Activated naive CD4-positive, alpha-beta T cell treated with anti-CD3 and anti-CD28 coated beads, Interleukin-2, amount 50 U/mL, for 24 hours (primary cell): ENCODE measurements around the gene SCUBE1.

Experiments
- H3K27ac Mint-ChIP-seq: one replicate; pipeline ENCODE4 v1.8.0; 2021; ENCODE audit warnings: mild to moderate bottlenecking, mixed read lengths
- H3K27me3 Mint-ChIP-seq: one replicate; pipeline ENCODE4 v1.8.0; 2021; ENCODE audit warnings: mixed read lengths
- H3K36me3 Mint-ChIP-seq: one replicate; pipeline ENCODE4 v1.8.0; 2021; ENCODE audit warnings: mixed read lengths
- H3K4me1 Mint-ChIP-seq: one replicate; pipeline ENCODE4 v1.8.0; 2021; ENCODE audit warnings: mixed read lengths
- H3K4me3 Mint-ChIP-seq: one replicate; pipeline ENCODE4 v1.8.0; 2021; ENCODE audit warnings: mild to moderate bottlenecking, mixed read lengths
- H3K9me3 Mint-ChIP-seq: one replicate; pipeline ENCODE4 v1.8.0; 2021; ENCODE audit warnings: mixed read lengths

The SCUBE1 gene

DNA sequence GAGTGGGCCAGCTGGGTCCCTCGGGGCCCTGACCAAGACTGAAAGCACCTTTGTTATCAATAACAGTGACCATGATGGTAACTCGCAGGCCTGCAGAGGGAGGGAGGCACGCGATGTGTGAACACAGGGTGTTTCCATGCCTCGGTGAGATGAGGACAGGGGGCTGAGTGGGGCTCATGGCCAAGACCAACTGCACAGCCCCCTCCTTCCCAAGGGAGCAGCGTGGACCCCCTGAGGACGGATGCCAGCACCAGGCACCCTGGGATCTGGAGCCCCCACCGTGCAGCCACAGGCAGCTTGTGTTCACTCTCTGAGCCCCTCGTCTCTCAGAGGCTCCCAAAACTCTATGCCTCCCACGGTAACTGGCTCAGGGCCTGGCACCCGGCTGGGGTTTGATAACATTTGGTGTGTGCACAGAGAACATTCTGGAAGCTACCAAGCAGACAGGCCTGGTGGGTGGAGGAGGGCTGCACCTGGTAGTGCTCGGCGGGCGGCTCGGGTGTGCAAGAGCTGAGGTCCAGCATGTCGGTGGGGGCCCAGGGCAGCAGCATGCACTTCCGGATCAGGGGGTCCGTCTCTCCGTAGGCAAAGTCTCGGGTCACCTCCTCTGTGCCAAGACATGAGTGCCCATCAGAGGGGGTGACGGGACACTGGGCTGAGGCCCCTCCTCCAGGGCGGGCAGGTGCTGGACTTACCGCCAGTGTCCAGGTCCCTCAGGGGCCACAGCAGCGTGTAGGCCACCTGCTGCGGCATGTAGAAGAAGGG lies 163.8 kb downstream of the SCUBE1 start:
- no peaks in the 10 kb centered on the region for H3K27me3 Mint-ChIP-seq
- no peak overlapping the region for H3K4me3 Mint-ChIP-seq
- H3K9me3 Mint-ChIP-seq, result no peaks in the 10 kb centered on the region
- H3K36me3 Mint-ChIP-seq, result peaks cover 7% of the 10 kb centered on the region
- H3K27ac Mint-ChIP-seq, result no peak overlapping the region
- H3K4me1 Mint-ChIP-seq, result peaks cover 12% of the 10 kb centered on the region

DNA sequence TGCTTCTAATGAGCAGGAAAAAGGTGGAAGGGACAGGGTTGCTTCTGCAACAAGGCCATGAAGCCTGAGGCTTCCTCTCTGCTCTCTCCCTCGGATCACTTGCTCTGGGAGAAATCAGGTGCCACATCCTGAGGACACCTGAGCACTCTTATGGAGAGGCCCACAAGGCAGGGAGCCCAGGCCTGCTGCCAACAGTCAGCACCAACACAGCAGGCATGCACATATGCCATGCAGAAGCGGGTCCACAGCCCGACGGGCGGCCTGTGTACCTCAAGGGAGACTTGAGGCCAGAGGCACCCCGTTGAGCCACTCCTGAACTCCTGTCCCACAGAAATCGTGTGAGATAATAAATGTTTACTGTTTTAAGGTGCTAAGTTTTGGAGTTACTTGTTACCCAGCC lies 165.7 kb downstream of the SCUBE1 start:
- Mint-ChIP-seq H3K27me3 (no peaks in the 10 kb centered on the region), H3K36me3 (peaks cover 8% of the 10 kb centered on the region), H3K27ac (no peak overlapping the region), H3K4me1 (peaks cover 4% of the 10 kb centered on the region), H3K9me3 (no peaks in the 10 kb centered on the region), H3K4me3 (no peak overlapping the region)

DNA sequence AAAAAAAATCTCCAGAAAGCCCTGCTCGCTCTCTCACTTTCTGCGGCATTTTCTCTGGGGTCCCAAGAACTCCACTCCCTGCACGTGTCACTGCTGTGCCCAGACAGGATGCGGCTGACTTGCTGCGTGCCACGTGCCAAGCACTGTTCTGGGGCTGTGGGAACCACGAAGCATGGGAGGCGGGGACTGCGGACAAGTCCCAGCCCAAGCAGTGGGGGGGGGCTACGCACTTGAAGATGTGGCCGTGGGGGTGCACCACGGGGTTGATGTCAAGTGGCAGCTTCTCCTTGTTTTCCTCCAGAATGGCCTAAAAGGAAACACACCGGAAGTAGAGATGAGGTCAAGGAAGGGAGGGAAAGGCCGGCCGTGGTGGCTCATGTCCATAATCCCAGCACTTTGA lies 167.1 kb downstream of the SCUBE1 start:
- no peak overlapping the region for H3K4me3 Mint-ChIP-seq
- H3K9me3 Mint-ChIP-seq, result no peaks in the 10 kb centered on the region
- no peak overlapping the region for H3K27ac Mint-ChIP-seq

DNA sequence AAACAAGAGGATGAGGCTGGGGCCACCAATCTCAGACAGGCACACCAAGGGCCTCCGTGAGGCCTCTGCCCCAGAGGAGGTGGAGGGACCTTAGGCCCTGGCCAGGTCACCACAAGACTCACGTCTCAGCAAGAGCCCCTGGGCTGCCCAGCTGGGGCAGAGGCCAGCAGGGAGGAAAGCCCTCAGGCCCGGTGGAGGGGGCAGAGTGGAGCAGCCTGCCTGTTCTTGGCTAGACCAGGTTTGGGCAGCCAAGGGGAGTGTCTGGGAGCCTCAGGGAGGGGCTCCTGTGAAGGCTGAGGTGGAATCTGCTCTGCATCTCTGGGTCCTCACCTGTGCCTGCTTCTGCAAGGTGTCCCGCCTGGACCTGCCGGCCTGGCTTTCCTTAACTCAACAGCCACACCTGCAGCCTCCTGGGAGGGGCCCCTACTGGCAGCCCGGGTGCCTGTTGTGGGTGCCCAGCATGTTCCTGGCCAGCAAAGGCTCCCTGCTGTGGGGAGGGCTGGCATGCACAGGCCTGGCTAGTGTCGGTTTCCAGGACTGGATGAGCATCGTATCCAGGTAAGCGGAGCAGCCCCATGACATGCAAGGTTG lies 168.1 kb downstream of the SCUBE1 start:
- H3K4me3 Mint-ChIP-seq, result no peak overlapping the region
- no peaks in the 10 kb centered on the region for H3K4me1 Mint-ChIP-seq
- peaks cover 11% of the 10 kb centered on the region for H3K36me3 Mint-ChIP-seq
- no peak overlapping the region for H3K27ac Mint-ChIP-seq
- H3K9me3 Mint-ChIP-seq, result no peaks in the 10 kb centered on the region
- no peaks in the 10 kb centered on the region for H3K27me3 Mint-ChIP-seq

More for the DNA sequence above, 167.1 kb downstream of the SCUBE1 start:
- H3K27me3 Mint-ChIP-seq, result no peaks in the 10 kb centered on the region
- no peaks in the 10 kb centered on the region for H3K4me1 Mint-ChIP-seq
- H3K36me3 Mint-ChIP-seq, result peaks cover 9% of the 10 kb centered on the region

DNA sequence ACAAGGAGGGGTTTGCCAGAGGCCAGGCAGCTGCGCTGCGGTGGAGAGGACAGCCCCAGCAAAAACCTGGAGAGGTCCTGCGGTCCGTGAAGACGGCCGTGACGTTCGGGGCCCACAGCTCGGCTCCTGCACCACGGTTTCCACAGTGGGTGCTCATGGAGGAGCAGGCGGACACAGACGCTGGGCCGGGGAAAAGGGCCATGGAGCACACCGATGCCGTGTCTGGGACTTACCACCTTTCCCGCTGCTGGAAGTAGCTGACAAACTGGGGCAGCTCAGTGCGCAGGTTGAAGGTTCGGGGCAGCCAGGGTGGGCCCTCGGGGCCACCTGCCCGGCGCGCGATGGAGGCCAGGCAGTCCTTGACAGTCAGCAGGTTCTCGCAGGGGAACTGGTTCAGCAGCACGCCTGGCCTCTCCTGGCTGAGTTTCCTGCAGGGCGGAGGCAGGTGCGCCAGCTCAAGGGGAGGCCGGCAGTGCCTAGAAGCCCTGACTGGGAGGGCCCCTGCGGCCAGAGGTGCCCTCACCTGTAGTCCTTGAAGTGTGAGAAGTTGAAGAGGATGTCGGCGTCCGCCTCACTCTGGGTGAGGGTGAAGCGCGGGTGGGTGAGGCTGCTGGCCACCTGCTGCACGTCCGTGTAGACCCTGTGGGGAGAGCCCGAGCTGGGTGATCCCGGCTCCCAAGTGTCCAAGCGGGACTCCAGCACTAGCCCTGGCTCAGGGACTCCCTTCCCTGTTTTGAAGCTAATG lies 169.0 kb downstream of the SCUBE1 start:
- no peaks in the 10 kb centered on the region for H3K27me3 Mint-ChIP-seq
- no peak overlapping the region for H3K27ac Mint-ChIP-seq
- no peaks in the 10 kb centered on the region for H3K9me3 Mint-ChIP-seq
- H3K36me3 Mint-ChIP-seq, result peaks cover 11% of the 10 kb centered on the region
- H3K4me1 Mint-ChIP-seq, result no peaks in the 10 kb centered on the region
- no peak overlapping the region for H3K4me3 Mint-ChIP-seq

DNA sequence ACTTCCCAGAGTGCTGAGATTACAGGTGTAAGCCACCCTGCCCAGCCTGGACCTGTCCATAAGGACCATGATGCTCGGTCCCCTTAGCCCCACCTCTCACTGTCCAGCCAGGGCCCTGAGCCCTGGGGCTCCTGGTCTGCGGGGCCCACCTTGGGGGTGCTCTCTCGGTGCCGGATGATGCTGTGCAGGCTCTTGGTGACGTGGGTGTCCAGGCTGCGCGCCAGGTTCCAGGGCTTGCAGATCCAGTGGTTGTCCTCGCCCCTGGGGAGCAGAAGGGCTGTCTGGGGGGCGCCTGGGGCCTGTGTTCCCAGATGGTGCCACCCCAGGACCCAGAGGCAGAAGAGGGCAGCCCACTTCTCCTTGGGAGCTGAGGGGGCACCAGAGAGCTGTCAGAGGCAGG lies 169.6 kb downstream of the SCUBE1 start:
- H3K9me3 Mint-ChIP-seq, result no peaks in the 10 kb centered on the region

DNA sequence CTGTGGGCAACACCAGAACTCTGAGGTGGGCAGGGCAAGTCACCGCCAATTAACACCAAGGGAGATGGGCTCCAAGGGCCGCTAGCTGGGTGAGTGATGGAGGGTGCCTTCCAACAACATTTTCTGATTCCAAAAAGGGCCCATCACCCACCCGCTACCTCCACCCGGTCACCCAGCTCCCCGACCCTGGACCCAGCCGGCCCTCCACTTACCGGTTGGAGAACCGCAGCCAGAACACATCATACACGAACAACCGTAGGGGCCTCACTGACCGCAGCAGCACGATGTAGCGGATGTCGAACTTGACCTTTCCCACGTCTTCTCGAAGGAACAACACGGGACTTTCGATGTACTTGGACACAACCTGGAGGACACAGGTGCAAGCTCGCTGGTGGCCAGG lies 171.0 kb downstream of the SCUBE1 start:
- Mint-ChIP-seq H3K4me3 (no peak overlapping the region), H3K36me3 (peaks cover 10% of the 10 kb centered on the region), H3K4me1 (no peaks in the 10 kb centered on the region), H3K27me3 (no peaks in the 10 kb centered on the region), H3K27ac (no peak overlapping the region), H3K9me3 (no peaks in the 10 kb centered on the region)

More for the DNA sequence above, 169.6 kb downstream of the SCUBE1 start:
- Mint-ChIP-seq H3K4me1 (no peaks in the 10 kb centered on the region), H3K36me3 (peaks cover 11% of the 10 kb centered on the region), H3K27me3 (no peaks in the 10 kb centered on the region), H3K4me3 (no peak overlapping the region), H3K27ac (no peak overlapping the region)

DNA sequence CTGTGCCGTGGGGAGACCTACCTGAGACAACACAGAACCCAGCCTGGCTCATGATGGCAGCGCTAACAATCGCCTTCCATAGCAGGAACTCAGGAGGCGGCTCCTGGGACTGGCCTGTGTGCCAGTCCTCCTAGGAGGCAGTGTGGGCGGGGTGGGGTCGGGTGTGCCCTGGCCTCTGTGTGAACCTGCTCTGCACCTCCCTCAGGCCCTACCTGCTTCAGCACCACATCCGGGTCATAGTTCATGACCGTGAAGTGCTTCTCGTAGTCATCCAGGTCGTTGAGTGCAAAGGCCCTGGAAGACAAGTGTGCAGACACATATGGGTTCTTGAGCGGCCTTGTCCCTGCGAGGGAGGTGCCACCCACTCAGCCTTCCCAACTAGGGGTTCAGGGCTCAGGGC lies 171.6 kb downstream of the SCUBE1 start:
- Mint-ChIP-seq H3K36me3 (peaks cover 10% of the 10 kb centered on the region), H3K27ac (no peak overlapping the region), H3K9me3 (no peaks in the 10 kb centered on the region), H3K4me1 (no peaks in the 10 kb centered on the region), H3K27me3 (no peaks in the 10 kb centered on the region), H3K4me3 (no peak overlapping the region)

DNA sequence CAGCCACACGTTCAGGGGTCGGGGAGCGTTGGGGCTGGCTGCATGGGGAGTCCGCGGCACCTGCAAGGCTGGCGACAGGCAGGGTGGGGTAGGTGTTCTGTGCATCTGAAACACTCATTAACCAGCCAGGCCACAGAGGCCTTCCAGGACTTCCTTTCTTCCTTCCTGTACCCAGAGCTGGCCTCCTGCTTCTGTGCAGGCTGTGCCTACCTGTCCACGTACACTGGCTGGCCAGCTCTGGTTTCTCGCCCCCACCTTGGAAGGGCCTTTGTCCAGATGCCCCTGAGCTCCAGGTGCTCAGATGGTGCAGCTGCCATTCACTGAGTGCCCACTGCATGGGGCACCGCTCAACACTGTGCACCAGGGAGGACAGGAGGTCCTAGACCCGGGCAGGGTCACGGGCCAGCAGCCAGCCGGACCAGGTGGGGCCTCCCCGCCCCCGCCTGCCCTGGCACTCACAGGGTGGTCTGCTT lies 172.1 kb downstream of the SCUBE1 start:
- no peak overlapping the region for H3K4me3 Mint-ChIP-seq
- no peaks in the 10 kb centered on the region for H3K27me3 Mint-ChIP-seq
- H3K36me3 Mint-ChIP-seq, result peaks cover 8% of the 10 kb centered on the region
- H3K27ac Mint-ChIP-seq, result no peak overlapping the region
- H3K9me3 Mint-ChIP-seq, result no peaks in the 10 kb centered on the region
- no peaks in the 10 kb centered on the region for H3K4me1 Mint-ChIP-seq

DNA sequence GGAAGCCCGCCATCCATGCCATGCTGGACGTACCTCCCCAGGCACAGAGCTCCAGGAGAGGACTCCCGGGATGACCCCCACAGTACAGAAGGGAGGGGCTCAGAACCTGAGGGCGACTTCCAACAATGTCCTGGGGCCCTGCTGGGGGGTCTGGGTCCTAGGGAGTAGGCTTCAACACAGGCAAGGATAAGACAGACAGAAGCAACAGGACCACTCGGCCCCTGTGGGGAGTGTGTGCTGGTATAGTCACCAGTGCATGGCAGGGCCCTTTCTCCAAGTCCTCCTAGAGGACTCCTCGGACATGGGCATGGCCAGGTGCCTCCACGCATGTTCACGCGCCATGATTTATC lies 173.1 kb downstream of the SCUBE1 start:
- Mint-ChIP-seq H3K4me1 (no peaks in the 10 kb centered on the region), H3K27ac (no peak overlapping the region), H3K36me3 (peaks cover 7% of the 10 kb centered on the region), H3K4me3 (no peak overlapping the region), H3K9me3 (no peaks in the 10 kb centered on the region), H3K27me3 (no peaks in the 10 kb centered on the region)

DNA sequence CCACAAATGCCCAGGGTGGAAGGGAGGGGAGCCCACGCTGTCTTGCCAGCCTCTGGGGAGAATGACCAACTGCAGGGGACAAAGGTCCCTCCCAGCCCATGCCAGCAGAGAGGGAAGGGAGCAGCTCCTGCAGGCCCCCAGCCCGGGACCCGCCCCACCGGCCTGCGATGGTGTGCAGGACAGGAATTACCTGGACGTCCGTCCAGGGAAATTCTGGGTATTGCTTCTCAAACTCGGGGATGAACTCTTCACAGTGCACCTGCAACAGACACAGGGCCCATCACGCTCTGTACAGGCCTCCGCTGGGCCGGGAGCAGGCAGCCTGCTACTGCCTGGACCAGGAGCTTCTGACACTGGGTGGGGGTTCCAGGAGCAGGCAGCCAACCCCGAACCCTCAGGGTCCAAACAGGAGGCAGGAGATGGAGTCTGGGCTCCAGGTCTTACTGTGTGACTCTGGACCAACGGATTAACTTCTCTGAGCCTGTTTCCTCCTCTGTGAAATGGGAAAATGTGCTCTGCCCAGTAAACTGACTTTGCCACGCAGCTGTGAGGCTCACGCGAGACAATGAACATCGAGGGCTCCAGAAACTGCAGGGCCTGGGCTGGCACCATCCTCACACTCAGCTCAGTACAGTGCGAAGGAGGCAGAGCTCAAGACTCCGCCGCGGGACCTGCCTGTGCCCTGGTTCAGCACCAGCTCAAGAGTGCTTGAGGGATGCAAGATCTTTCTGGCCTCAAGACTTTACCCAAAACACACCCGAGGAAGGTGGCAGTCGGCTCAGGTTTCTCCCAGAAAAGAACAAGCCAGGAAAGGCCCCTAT lies 173.7 kb downstream of the SCUBE1 start:
- Mint-ChIP-seq H3K4me3 (no peak overlapping the region), H3K27me3 (no peaks in the 10 kb centered on the region), H3K27ac (no peak overlapping the region), H3K36me3 (peaks cover 7% of the 10 kb centered on the region), H3K4me1 (no peaks in the 10 kb centered on the region), H3K9me3 (no peaks in the 10 kb centered on the region)

DNA sequence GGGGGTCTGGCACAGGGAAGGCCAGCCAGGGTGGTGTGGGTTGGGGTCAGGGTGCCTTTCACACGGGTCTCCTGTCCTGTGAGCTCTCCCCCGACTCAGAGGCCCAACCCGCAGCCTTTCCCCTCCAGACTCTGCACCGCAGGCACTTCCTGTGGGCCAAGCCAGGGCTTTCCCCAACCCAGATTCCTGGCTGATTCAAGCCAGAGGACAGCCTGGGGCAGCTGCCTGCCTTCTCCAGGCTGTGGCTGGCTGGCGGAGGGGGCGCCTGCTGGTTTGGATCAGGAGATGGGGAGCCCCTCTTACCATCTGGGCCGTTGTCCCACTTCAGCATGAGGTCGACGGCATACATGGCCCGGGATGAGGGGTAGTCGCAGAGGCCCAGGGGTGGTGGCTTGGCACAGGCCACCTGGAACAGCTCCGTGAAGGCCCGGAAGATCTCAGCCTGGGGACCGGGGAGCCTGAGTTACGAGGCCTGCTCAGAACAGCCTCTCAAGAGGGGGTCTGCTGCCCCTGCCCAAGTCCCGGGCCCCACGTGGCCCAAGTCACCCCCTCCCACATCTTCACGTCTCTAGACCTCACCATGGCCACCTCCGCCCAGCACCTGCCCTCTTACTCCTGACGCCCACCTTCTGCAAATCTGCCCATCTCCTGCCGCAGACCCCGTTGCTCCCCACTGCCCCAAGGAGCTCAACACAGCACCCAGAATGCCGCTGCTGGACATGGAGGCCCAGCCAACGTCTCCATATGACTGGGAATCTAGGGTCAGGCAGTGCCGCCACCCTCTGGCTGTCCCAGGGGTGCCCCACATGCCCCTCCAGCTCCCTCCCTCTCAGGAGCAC lies 174.5 kb downstream of the SCUBE1 start:
- no peak overlapping the region for H3K27ac Mint-ChIP-seq
- H3K27me3 Mint-ChIP-seq, result no peaks in the 10 kb centered on the region
- no peak overlapping the region for H3K4me3 Mint-ChIP-seq
- no peaks in the 10 kb centered on the region for H3K4me1 Mint-ChIP-seq
- peaks cover 7% of the 10 kb centered on the region for H3K36me3 Mint-ChIP-seq
- H3K9me3 Mint-ChIP-seq, result no peaks in the 10 kb centered on the region

DNA sequence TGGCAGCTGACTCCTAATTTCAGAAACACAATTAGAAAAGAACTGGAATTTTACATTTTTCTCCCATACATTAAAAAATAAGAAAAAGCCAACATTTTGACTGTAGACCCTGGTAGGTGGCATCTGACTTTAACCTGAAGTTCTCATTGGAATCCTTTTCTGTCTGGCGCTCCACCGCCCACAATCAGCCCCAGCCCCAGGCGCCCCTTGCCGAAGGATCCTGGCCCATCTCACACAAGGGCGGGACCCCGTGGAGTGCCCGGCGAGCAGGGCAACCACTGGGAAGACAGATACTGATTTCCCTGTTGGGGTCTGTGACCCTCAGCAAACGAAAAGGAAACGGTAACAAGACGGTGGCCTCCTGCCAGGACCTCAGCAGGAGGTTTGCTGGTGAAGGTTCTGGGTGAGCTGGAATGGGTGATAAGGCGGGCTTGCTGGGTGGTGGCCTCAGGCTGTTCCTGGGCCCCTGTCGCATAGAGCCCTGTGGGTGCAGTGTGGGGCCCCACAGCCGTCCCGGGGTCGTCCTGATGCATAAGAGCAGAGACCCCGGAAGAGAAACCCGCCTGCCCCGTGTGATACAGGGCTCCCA lies 176.1 kb downstream of the SCUBE1 start:
- Mint-ChIP-seq H3K36me3 (peaks cover 4% of the 10 kb centered on the region), H3K27ac (no peak overlapping the region), H3K27me3 (no peaks in the 10 kb centered on the region), H3K4me1 (no peaks in the 10 kb centered on the region), H3K4me3 (no peak overlapping the region), H3K9me3 (no peaks in the 10 kb centered on the region)

DNA sequence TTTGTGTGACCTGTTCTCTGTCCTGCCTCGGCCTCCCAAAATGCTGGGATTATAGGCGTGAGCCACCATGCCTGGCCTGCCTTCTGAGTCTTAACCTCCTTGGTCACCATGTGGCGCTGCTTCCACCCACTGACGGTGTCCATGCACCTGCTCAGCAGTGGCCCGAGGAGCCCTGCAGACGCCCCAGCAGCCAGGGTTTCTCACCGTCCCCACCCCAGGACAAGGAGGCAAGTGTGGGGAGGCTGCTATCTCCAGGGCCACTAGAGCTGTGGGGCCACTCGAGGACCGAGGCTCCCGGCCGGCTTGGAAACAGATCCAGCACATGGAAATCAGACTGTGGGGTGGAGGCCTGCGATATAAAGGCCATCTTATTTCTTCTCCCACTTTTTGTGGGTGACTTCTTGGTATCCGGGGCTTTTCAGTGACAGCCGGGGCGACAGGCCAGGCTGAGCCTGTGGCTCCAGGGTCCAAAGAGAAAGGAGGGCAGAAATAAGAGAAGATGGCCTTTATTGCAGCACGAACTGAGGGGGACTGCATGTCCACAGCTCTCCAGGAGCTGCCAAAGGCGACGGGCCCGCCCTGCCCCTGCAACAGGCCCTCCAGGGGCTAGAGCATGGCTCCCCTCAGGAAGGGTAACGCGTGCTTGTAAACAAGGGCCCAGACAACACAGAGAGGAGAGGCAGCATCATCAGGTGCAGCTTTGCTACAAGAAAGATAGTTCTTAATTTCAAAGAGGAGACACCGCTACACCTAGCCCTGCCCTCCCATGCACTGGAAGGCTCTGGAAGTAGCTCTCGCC lies 176.8 kb downstream of the SCUBE1 start:
- Mint-ChIP-seq H3K4me3 (no peak overlapping the region), H3K27ac (no peak overlapping the region), H3K27me3 (no peaks in the 10 kb centered on the region), H3K36me3 (peaks cover 4% of the 10 kb centered on the region), H3K9me3 (no peaks in the 10 kb centered on the region), H3K4me1 (no peaks in the 10 kb centered on the region)
